Right lobe of liver (tissue), 4 donors: ENCODE measurements around the gene GSTA3.

Source experiments
- CTCF ChIP-seq, 4 donors: fragments of 200-600 bp in 3 of 4; fragments of 450-650 bp in 1 of 4; IDR thresholded peaks; one replicate each; pipeline versions ENCODE4 v1.5.1 to v1.8.0; 2016 to 2022; ENCODE audit warnings: antibody characterized with exemption in 4 of 4, mild to moderate bottlenecking in 2 of 4
- POLR2A ChIP-seq: fragments of 450-650 bp; IDR thresholded peaks from one replicate; pipeline ENCODE4 v1.6.1; 2017; ENCODE audit warnings: antibody characterized with exemption, mild to moderate bottlenecking
- donor health status: DM: no; HTN: no; CAD: no.
- donor health status: DM: no; HTN: no; CAD: no.
- donor health status: DM: no; HTN: yes; CAD: no.

- TF ChIP-seq CTCF (IDR thresholded peaks at IDR 0.05) = peak; percentile 77 to 91 (median 84)
- TF ChIP-seq POLR2A = no peak
These were observed 27.3 kb downstream of the GSTA3 start for GRCh38 chr6:52881996-52882841.
